Measurements from ENCODE around the gene DRP2.
"Not testable (repeated sequence)": the region's sequence is repeated elsewhere in the genome, so short reads cannot be mapped to it uniquely, and the experiment has no call there.

Gene DRP2

GRCh38 chrX:101219116-101219863, at the start of gene DRP2:
TSS of gene DRP2 (plus strand) at chrX:101219786. CDS start at chrX:101231648, 11,862 bp downstream.
- intact Hi-C loops (cut with DNase I): no loop called here

GRCh38 chrX:101171883-101172400, 47.6 kb upstream of the DRP2 start:
- no peak for DNase-seq

More at GRCh38 chrX:101219116-101219863, at the start of gene DRP2:
- no peak for DNase-seq

GRCh38 chrX:101176439-101176838, 43.1 kb upstream of the DRP2 start:
- intact Hi-C loops (cut with DNase I): no loop called here
- DNase-seq: no peak

More at GRCh38 chrX:101171883-101172400, 47.6 kb upstream of the DRP2 start:
- intact Hi-C loops (cut with DNase I): no loop called here

- DNase-seq; intact Hi-C loops (cut with DNase I): not testable (repeated sequence)
Measured at GRCh38 chrX:101184876-101185275, 34.7 kb upstream of the DRP2 start.

- DNase-seq; intact Hi-C loops (cut with DNase I): not testable (repeated sequence)
Measured at GRCh38 chrX:101187961-101188360, 31.6 kb upstream of the DRP2 start.

- intact Hi-C loops (cut with DNase I): no loop called here
Measured at GRCh38 chrX:101190736-101191135, 28.9 kb upstream of the DRP2 start.

GRCh38 chrX:101191217-101191750, 28.3 kb upstream of the DRP2 start:
- intact Hi-C loops (cut with DNase I): no loop called here
- DNase-seq: peak in 9 of 42 donors; percentile 0 to 38 (median 14)

More at GRCh38 chrX:101190736-101191135, 28.9 kb upstream of the DRP2 start:
- no peak for DNase-seq

GRCh38 chrX:101195442-101196173, 24.0 kb upstream of the DRP2 start:
- no peak for DNase-seq
- intact Hi-C loops (cut with DNase I): no loop called here

GRCh38 chrX:101203761-101204351, 15.7 kb upstream of the DRP2 start:
- intact Hi-C loops (cut with DNase I): no loop called here
- no peak for DNase-seq

GRCh38 chrX:101206471-101206870, 13.1 kb upstream of the DRP2 start:
- intact Hi-C loops (cut with DNase I): no loop called here
- DNase-seq: no peak

GRCh38 chrX:101208152-101208905, 11.3 kb upstream of the DRP2 start:
- intact Hi-C loops (cut with DNase I): no loop called here
- peak in 11 of 42 donors; percentile 3 to 59 (median 33) for DNase-seq

GRCh38 chrX:101210630-101211029, 9.0 kb upstream of the DRP2 start:
- intact Hi-C loops (cut with DNase I): no loop called here
- no peak for DNase-seq

GRCh38 chrX:101217689-101218088, 1.9 kb upstream of the DRP2 start:
- DNase-seq: no peak
- intact Hi-C loops (cut with DNase I): no loop called here

- DNase-seq: peak in 37 of 42 donors; percentile 2 to 72 (median 26)
- intact Hi-C loops (cut with DNase I): no loop called here
Measured at GRCh38 chrX:101219864-101220346, 319 bp downstream of the DRP2 start.

GRCh38 chrX:101220662-101221260, 1.2 kb downstream of the DRP2 start:
- peak in 17 of 42 donors; percentile 2 to 43 (median 23) for DNase-seq
- intact Hi-C loops (cut with DNase I): no loop called here

- no peak for DNase-seq
- intact Hi-C loops (cut with DNase I): no loop called here
Measured at GRCh38 chrX:101223226-101223625, 3.6 kb downstream of the DRP2 start.

- intact Hi-C loops (cut with DNase I): no loop called here
- DNase-seq: no peak
Measured at GRCh38 chrX:101229170-101229569, 9.6 kb downstream of the DRP2 start.

GRCh38 chrX:101230636-101231035, 11.1 kb downstream of the DRP2 start:
- intact Hi-C loops (cut with DNase I): no loop called here
- DNase-seq: no peak
